DOHH2 (cell line): ENCODE data around the gene TMC3.

Experiments
- H3F3A ChIP-seq: fragments of 200-600 bp; sonication (generic), shearing (Covaris generic); 2 replicates; pipeline ENCODE4 v1.6.0; 2016; ENCODE audit warnings: antibody characterized with exemption, mild to moderate bottlenecking; ENCODE audit not compliant: control insufficient read depth, insufficient read depth
- H3K27ac ChIP-seq: fragments of 200-600 bp; sonication (generic); 2 replicates; pipeline ENCODE4 v1.5.1; 2014; ENCODE audit warnings: low read depth, mild to moderate bottlenecking, low read length, moderate library complexity
- H3K27me3 ChIP-seq: fragments of 200-600 bp; sonication (generic); 2 replicates; pipeline ENCODE4 v1.6.1; 2014; ENCODE audit warnings: mild to moderate bottlenecking, low read length, mixed read lengths; ENCODE audit not compliant: control insufficient read depth
- H3K36me3 ChIP-seq: fragments of 200-600 bp; sonication (generic); 2 replicates; pipeline ENCODE4 v1.6.1; 2014; ENCODE audit warnings: mild to moderate bottlenecking, low read length, moderate library complexity, mixed read lengths; ENCODE audit not compliant: control insufficient read depth
- H3K4me1 ChIP-seq: fragments of 200-600 bp; sonication (generic); 2 replicates; pipeline ENCODE4 v1.6.1; 2014; ENCODE audit warnings: mild to moderate bottlenecking, low read length, mixed read lengths; ENCODE audit not compliant: control insufficient read depth
- H3K4me2 ChIP-seq: fragments of 200-600 bp; sonication (generic); 2 replicates; pipeline ENCODE4 v1.6.0; 2014; ENCODE audit warnings: mild to moderate bottlenecking, low read length, moderate library complexity
- H3K4me3 ChIP-seq: fragments of 200-600 bp; sonication (generic); 2 replicates; pipeline ENCODE4 v1.5.1; 2014; ENCODE audit warnings: mild to moderate bottlenecking, low read length, mixed read lengths
- H3K79me2 ChIP-seq: fragments of 200-600 bp; sonication (generic); 2 replicates; pipeline ENCODE4 v1.6.1; 2014; ENCODE audit warnings: mild to moderate bottlenecking, low read length, mixed read lengths; ENCODE audit not compliant: control insufficient read depth
- H3K9me2 ChIP-seq: fragments of 200-600 bp; sonication (generic); replicated peaks from 2 replicates; pipeline ENCODE4 v1.6.1; 2014; ENCODE audit warnings: mild to moderate bottlenecking, low read length, mixed read lengths; ENCODE audit not compliant: control insufficient read depth
- H3K9me3 ChIP-seq: fragments of 200-600 bp; sonication (generic); 2 replicates; pipeline ENCODE4 v1.6.1; 2014; ENCODE audit warnings: antibody characterized with exemption, low read length, mixed read lengths; ENCODE audit not compliant: control insufficient read depth, insufficient read depth
- H4K20me1 ChIP-seq: fragments of 200-600 bp; sonication (generic); 2 replicates; pipeline ENCODE4 v1.6.0; 2014; ENCODE audit warnings: low read depth, mild to moderate bottlenecking, antibody characterized with exemption, low read length, moderate library complexity; ENCODE audit not compliant: control insufficient read depth, insufficient read depth
- CTCF ChIP-seq: fragments of 200-600 bp; sonication (generic); IDR thresholded peaks from one replicate; pipeline ENCODE4 v1.5.1; 2014; ENCODE audit warnings: antibody characterized with exemption, mild to moderate bottlenecking, low read depth, low read length; ENCODE audit not compliant: poor library complexity, severe bottlenecking
- EZH2phosphoT487 ChIP-seq: fragments of 200-600 bp; sonication (generic); IDR thresholded peaks from 2 replicates; pipeline ENCODE4 v1.6.1; 2017; ENCODE audit warnings: borderline replicate concordance, mild to moderate bottlenecking, antibody characterized with exemption, low read length, moderate library complexity, mixed read lengths

Gene TMC3

GRCh38 chr15:81381720-81382119, 7.7 kb upstream of the TMC3 start:
- no peaks in the 10 kb centered on the region for H3K9me3 ChIP-seq
- H4K20me1 ChIP-seq, result no peaks in the 10 kb centered on the region
- H3K36me3 ChIP-seq, result no peaks in the 10 kb centered on the region
- H3K27me3 ChIP-seq, result peaks cover 15% of the 10 kb centered on the region
- H3K27ac ChIP-seq, result no peak overlapping the region
- H3K4me2 ChIP-seq, result no peak overlapping the region
- no peaks in the 10 kb centered on the region for H3K4me1 ChIP-seq
- TF ChIP-seq EZH2phosphoT487 (no peak), CTCF (no peak)
- H3F3A ChIP-seq, result no peaks in the 10 kb centered on the region
- H3K4me3 ChIP-seq, result no peak overlapping the region
- no peaks in the 10 kb centered on the region for H3K9me2 ChIP-seq
- no peaks in the 10 kb centered on the region for H3K79me2 ChIP-seq

- Histone ChIP-seq H3K4me1 (no peaks in the 10 kb centered on the region), H3K36me3 (no peaks in the 10 kb centered on the region), H3K9me3 (no peaks in the 10 kb centered on the region), H3K27ac (no peak overlapping the region), H3K27me3 (peaks cover 15% of the 10 kb centered on the region), H4K20me1 (no peaks in the 10 kb centered on the region), H3K79me2 (no peaks in the 10 kb centered on the region), H3K4me3 (no peak overlapping the region), H3F3A (no peaks in the 10 kb centered on the region), H3K4me2 (no peak overlapping the region), H3K9me2 (no peaks in the 10 kb centered on the region)
- no peak for TF ChIP-seq EZH2phosphoT487
- TF ChIP-seq CTCF, result no peak
Observed at GRCh38 chr15:81380668-81381067, 6.7 kb upstream of the TMC3 start.

- Histone ChIP-seq H3K36me3 (no peaks in the 10 kb centered on the region), H3K79me2 (no peaks in the 10 kb centered on the region), H3K4me3 (no peak overlapping the region), H3K4me1 (no peaks in the 10 kb centered on the region), H3K27ac (no peak overlapping the region), H3K27me3 (peaks cover 19% of the 10 kb centered on the region), H3K9me2 (no peaks in the 10 kb centered on the region), H3F3A (no peaks in the 10 kb centered on the region), H3K9me3 (no peaks in the 10 kb centered on the region), H3K4me2 (no peak overlapping the region), H4K20me1 (no peaks in the 10 kb centered on the region)
- TF ChIP-seq EZH2phosphoT487 (no peak), CTCF (no peak)
Observed at GRCh38 chr15:81380203-81380602, 6.2 kb upstream of the TMC3 start.

GRCh38 chr15:81379269-81379668, 5.3 kb upstream of the TMC3 start:
- H3K4me2 ChIP-seq, result no peak overlapping the region
- H3K9me3 ChIP-seq, result no peaks in the 10 kb centered on the region
- H3K9me2 ChIP-seq, result no peaks in the 10 kb centered on the region
- H3K36me3 ChIP-seq, result no peaks in the 10 kb centered on the region
- no peaks in the 10 kb centered on the region for H3K4me1 ChIP-seq
- peaks cover 23% of the 10 kb centered on the region for H3K27me3 ChIP-seq
- no peak overlapping the region for H3K4me3 ChIP-seq
- H3K79me2 ChIP-seq, result no peaks in the 10 kb centered on the region
- no peaks in the 10 kb centered on the region for H4K20me1 ChIP-seq
- no peak overlapping the region for H3K27ac ChIP-seq
- TF ChIP-seq CTCF (no peak), EZH2phosphoT487 (no peak)
- no peaks in the 10 kb centered on the region for H3F3A ChIP-seq
